ENCODE results near the gene SPAG5. TPM values are rescaled to one million over a fixed set of nuclear protein-coding genes. Genes with fewer than 3 reads are reported as not detected.

SPAG5 gene
- total and polyA plus RNA-seq, 9 of the 15 experiments (the other 6 are each of a cell fraction or from before 2014, with no cell fraction given), result 94.4 to 286 (median 151) TPM

DNA sequence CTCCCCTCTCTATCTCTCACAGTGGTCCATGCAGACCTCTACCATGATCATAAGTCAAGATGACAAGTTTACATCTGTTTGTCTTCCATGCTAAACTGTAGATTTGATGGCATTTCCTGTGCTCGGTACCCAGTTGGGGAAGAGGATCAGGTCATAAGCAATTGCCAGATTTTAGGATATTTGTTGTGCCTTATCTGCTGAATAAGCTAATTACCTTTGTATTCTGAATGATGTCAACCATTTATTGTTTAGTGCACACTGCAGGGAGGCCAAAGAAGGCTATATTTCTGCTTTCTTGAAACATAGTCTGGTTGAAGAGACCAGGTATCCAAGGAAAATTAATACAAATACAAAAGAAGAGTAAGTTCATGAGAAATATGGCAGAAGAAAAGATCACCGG is 16.3 kb downstream of the SPAG5 start:
- in situ Hi-C loops (cut with MboI), result no loop called here
- WGBS (ENCODE audit: insufficient coverage, low coverage, missing lambda C conversion rate), result 95% methylated on average over 2 of the region's 2 CpGs
- no TSS peak for BruUV-seq (replicated peaks)

More for the DNA sequence above, 16.3 kb downstream of the SPAG5 start:
- no peak overlapping the region for H3K4me2 ChIP-seq (ENCODE audit: insufficient read depth, low read length)
- no peak overlapping the region for H3K27ac ChIP-seq (ENCODE audit: extremely low read depth, low read depth, low read length)
- H3K79me2 ChIP-seq (ENCODE audit: control insufficient read depth, insufficient read depth, low read length), result no peaks in the 10 kb centered on the region
- H3K9me3 ChIP-seq (replicated peaks; ENCODE audit: control insufficient read depth, insufficient read depth, low read depth, low read length), result no peaks in the 10 kb centered on the region
- ChIA-PET POLR2A (interaction anchor here (1.0 to 16.7 kb wide), 3 partner anchors 10 to 79 kb away, joined by 4 to 274 read pairs (median 26); partner anchors contain the start of genes PIGS, SDF2, SPAG5 and SUPT6H), CTCF (ENCODE audit: low intra/inter-chr PET ratio) (no interaction called here)
- DNase-seq (ENCODE audit: extremely low read depth in 1 of 4, low spot score in 3 of 4) (no peak), FAIRE-seq (no peak), ATAC-seq (no peak)
- H4K20me1 ChIP-seq (replicated peaks; ENCODE audit: control insufficient read depth, insufficient read depth, low read length), result no peaks in the 10 kb centered on the region
- TF ChIP-seq, protein P1, sequence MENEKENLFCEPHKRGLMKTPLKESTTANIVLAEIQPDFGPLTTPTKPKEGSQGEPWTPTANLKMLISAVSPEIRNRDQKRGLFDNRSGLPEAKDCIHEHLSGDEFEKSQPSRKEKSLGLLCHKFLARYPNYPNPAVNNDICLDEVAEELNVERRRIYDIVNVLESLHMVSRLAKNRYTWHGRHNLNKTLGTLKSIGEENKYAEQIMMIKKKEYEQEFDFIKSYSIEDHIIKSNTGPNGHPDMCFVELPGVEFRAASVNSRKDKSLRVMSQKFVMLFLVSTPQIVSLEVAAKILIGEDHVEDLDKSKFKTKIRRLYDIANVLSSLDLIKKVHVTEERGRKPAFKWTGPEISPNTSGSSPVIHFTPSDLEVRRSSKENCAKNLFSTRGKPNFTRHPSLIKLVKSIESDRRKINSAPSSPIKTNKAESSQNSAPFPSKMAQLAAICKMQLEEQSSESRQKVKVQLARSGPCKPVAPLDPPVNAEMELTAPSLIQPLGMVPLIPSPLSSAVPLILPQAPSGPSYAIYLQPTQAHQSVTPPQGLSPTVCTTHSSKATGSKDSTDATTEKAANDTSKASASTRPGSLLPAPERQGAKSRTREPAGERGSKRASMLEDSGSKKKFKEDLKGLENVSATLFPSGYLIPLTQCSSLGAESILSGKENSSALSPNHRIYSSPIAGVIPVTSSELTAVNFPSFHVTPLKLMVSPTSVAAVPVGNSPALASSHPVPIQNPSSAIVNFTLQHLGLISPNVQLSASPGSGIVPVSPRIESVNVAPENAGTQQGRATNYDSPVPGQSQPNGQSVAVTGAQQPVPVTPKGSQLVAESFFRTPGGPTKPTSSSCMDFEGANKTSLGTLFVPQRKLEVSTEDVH (IDR thresholded peaks at IDR 0.05; ENCODE audit: low read depth, partially characterized antibody), result no peak
- TF ChIP-seq TAL1 (IDR thresholded peaks at IDR 0.05), result no peak
- TF ChIP-seq MAFF (IDR thresholded peaks at IDR 0.05; ENCODE audit: low read length), result peak; percentile 42; the same call in 1 of the 2 replicates
- TF ChIP-seq ZNF316 (IDR thresholded peaks at IDR 0.05), result peak; percentile 82
- peak; percentile 65 for TF ChIP-seq C11orf30 (IDR thresholded peaks at IDR 0.05; ENCODE audit: low read depth)
- TF ChIP-seq MAFG (tag; conservative IDR thresholded peaks at IDR 0.05), result peak; percentile 60
- TF ChIP-seq ZNF174 (CRISPR knock-in tag; IDR thresholded peaks at IDR 0.05), result no peak
- no peak for TF ChIP-seq ZNF75A (CRISPR knock-in tag; IDR thresholded peaks at IDR 0.05)
- H3K9ac ChIP-seq (ENCODE audit: insufficient read depth in 1 of 2, low read depth in 2 of 2, low read length in 2 of 2), result no peak overlapping the region
- no peak overlapping the region for H3K4me3 ChIP-seq
- intact Hi-C loops (cut with micrococcal nuclease), result no loop called here
- peaks cover 2 to 4% of the 10 kb centered on the region in 2 experiments; a peak in 4 of 5 replicates for H3K4me1 ChIP-seq (replicated peaks in 1 of 2; ENCODE audit: control insufficient read depth in 2 of 2, insufficient read depth in 2 of 2, low read length in 2 of 2)
- H3K9me1 ChIP-seq (ENCODE audit: control insufficient read depth, insufficient read depth, low read length), result peaks cover 3% of the 10 kb centered on the region
- H2AFZ ChIP-seq (ENCODE audit: low read depth, low read length), result no peak overlapping the region
- peaks cover 95% of the 10 kb centered on the region for H3K36me3 ChIP-seq (ENCODE audit: control insufficient read depth, insufficient read depth, low read length)
- H3K27me3 ChIP-seq (ENCODE audit: control insufficient read depth in 2 of 2, insufficient read depth in 2 of 2, low read length in 2 of 2), result no peaks in the 10 kb centered on the region

Data from K562 (cell line).